DND-41 (cell line): ENCODE measurements around the gene RYR3.

ENCODE experiments used
- ATAC-seq: fragments of 200-7000 bp; cut with Tn5 transposase; 3 replicates; pipeline ENCODE4 v1.9.1; 2021; ENCODE audit warnings: low read depth; ENCODE audit not compliant: insufficient read depth
- DNase-seq: peaks from one replicate; pipeline ENCODE4 v3.0.0-alpha.2; 2020
- H2AFZ ChIP-seq: 2 replicates; pipeline ENCODE4 v1.6.0; 2012; ENCODE audit warnings: low read depth, low read length
- H3K27ac ChIP-seq: 2 replicates; pipeline ENCODE4 v1.5.1; 2012; ENCODE audit warnings: low read length, inconsistent platforms
- H3K27me3 ChIP-seq: fragments of 200-600 bp; sonication (generic); 2 replicates; pipeline ENCODE4 v1.6.0; 2012; ENCODE audit warnings: low read length, mild to moderate bottlenecking, inconsistent platforms; ENCODE audit not compliant: insufficient read depth, poor library complexity
- H3K36me3 ChIP-seq: 2 replicates; pipeline ENCODE4 v1.5.1; 2012; ENCODE audit warnings: low read length, inconsistent platforms; ENCODE audit not compliant: insufficient read depth
- H3K4me1 ChIP-seq: 2 replicates; pipeline ENCODE4 v1.5.1; 2012; ENCODE audit warnings: mild to moderate bottlenecking, low read length; ENCODE audit not compliant: insufficient read depth
- H3K4me2 ChIP-seq: 2 replicates; pipeline ENCODE4 v1.6.0; 2012; ENCODE audit warnings: mild to moderate bottlenecking, moderate library complexity, low read length, inconsistent platforms; ENCODE audit not compliant: insufficient read depth
- H3K4me3 ChIP-seq, 2 experiments: fragments of 200-600 bp in 1 of 2; shearing (Covaris generic) in 1 of 2; 2 replicates each; pipeline ENCODE4 v1.5.1; 2012 to 2016; ENCODE audit warnings: inconsistent platforms in 2 of 2, low read length in 2 of 2, mild to moderate bottlenecking in 2 of 2, low read depth in 1 of 2, moderate library complexity in 1 of 2
- H3K79me2 ChIP-seq: 2 replicates; pipeline ENCODE4 v1.6.0; 2012; ENCODE audit warnings: low read length, inconsistent platforms; ENCODE audit not compliant: insufficient read depth
- H3K9ac ChIP-seq: 2 replicates; pipeline ENCODE4 v1.6.0; 2012; ENCODE audit warnings: low read depth, mild to moderate bottlenecking, inconsistent platforms, low read length, moderate library complexity
- H3K9me3 ChIP-seq: 2 replicates; pipeline ENCODE4 v1.5.1; 2012; ENCODE audit warnings: low read length, moderate library complexity, mild to moderate bottlenecking, inconsistent platforms; ENCODE audit not compliant: insufficient read depth, severe bottlenecking
- H4K20me1 ChIP-seq: 2 replicates; pipeline ENCODE4 v1.6.0; 2012; ENCODE audit warnings: low read length; ENCODE audit not compliant: insufficient read depth
- EZH2 ChIP-seq: IDR thresholded peaks from 3 replicates; pipeline ENCODE4 v1.6.1; 2012; ENCODE audit warnings: borderline replicate concordance, low read depth, mild to moderate bottlenecking, moderate library complexity, low read length, inconsistent platforms; ENCODE audit not compliant: severe bottlenecking
- TF ChIP-seq, protein P1 (sequence below): IDR thresholded peaks from 2 replicates; pipeline ENCODE4 v1.5.1; 2012; ENCODE audit warnings: borderline replicate concordance, low read length, moderate library complexity, mild to moderate bottlenecking; ENCODE audit not compliant: poor library complexity, severe bottlenecking; ENCODE audit errors: extremely low read depth

RYR3 gene

DNA sequence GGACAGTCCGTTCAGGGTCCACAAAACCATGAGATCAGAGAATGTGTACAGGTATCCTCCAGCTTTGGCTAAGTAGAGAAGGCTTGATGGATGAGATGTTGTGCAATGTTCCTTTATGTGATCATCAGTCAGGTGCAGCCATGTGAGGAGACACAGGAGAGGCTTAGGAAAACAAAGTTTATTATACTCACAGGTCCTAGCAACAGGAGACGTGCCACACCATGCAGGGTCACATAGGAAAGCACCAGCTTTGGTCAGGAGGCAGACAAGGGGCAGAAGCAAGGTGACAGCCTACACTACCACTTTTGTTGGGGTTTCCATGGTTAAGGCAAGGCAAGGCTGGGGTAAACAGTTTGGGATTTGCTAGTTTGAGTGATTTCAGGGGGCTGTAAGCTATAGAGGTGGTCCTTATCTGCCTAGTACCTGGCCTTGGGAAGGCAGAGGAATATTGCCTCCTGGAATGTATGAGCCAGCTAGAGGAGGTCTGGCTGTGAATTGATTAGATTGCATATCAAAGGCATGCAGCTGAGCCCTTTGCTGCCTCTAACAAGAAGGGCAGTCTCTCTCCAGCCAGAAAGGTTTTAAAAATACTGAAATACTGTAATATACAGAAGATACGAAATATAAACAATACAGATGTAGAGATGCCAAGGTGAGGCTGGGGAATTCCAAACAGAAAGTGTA is 248.6 kb downstream of the RYR3 start:
- H3K79me2 ChIP-seq: no peaks in the 10 kb centered on the region
- no peaks in the 10 kb centered on the region for H4K20me1 ChIP-seq
- no peak overlapping the region for H3K27ac ChIP-seq
- H3K4me1 ChIP-seq: no peaks in the 10 kb centered on the region
- H3K27me3 ChIP-seq: peaks cover 3% of the 10 kb centered on the region
- H3K4me3 ChIP-seq: no peak overlapping the region
- TF ChIP-seq, protein P1, sequence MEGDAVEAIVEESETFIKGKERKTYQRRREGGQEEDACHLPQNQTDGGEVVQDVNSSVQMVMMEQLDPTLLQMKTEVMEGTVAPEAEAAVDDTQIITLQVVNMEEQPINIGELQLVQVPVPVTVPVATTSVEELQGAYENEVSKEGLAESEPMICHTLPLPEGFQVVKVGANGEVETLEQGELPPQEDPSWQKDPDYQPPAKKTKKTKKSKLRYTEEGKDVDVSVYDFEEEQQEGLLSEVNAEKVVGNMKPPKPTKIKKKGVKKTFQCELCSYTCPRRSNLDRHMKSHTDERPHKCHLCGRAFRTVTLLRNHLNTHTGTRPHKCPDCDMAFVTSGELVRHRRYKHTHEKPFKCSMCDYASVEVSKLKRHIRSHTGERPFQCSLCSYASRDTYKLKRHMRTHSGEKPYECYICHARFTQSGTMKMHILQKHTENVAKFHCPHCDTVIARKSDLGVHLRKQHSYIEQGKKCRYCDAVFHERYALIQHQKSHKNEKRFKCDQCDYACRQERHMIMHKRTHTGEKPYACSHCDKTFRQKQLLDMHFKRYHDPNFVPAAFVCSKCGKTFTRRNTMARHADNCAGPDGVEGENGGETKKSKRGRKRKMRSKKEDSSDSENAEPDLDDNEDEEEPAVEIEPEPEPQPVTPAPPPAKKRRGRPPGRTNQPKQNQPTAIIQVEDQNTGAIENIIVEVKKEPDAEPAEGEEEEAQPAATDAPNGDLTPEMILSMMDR: no peak
- no peak for TF ChIP-seq EZH2
- no peaks in the 10 kb centered on the region for H3K9me3 ChIP-seq
- H3K4me2 ChIP-seq: no peak overlapping the region
- no peaks in the 10 kb centered on the region for H3K36me3 ChIP-seq
- DNase-seq (no peak), ATAC-seq (no peak)
- no peak overlapping the region for H3K9ac ChIP-seq
- no peak overlapping the region for H2AFZ ChIP-seq

DNA sequence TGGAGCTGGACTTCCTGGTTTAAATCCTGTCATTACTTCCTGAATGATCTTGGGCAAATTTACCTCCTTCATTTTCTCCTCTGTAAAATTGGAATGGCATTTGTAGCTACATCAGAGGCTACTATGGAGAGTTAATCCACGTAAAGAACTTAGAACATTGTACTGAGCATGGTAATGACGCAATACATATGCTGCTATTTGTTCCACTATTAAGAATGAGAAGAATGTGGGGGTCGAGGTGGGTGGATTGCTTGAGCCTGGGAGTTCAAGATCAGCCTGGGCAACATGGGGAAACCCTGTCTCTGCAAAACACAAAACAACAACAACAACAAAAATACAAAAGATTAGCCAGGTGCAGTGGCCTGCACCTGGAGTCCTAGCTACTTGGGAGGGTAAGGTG is 250.6 kb downstream of the RYR3 start:
- Histone ChIP-seq H3K4me3 (no peak overlapping the region), H3K9ac (no peak overlapping the region), H3K4me2 (no peak overlapping the region), H3K36me3 (no peaks in the 10 kb centered on the region), H3K9me3 (no peaks in the 10 kb centered on the region), H3K79me2 (no peaks in the 10 kb centered on the region), H3K4me1 (no peaks in the 10 kb centered on the region), H4K20me1 (no peaks in the 10 kb centered on the region), H3K27ac (no peak overlapping the region), H2AFZ (no peak overlapping the region), H3K27me3 (peaks cover 3% of the 10 kb centered on the region)
- no peak for TF ChIP-seq EZH2
- TF ChIP-seq, protein P1: no peak
- DNase-seq (no peak), ATAC-seq (no peak)

DNA sequence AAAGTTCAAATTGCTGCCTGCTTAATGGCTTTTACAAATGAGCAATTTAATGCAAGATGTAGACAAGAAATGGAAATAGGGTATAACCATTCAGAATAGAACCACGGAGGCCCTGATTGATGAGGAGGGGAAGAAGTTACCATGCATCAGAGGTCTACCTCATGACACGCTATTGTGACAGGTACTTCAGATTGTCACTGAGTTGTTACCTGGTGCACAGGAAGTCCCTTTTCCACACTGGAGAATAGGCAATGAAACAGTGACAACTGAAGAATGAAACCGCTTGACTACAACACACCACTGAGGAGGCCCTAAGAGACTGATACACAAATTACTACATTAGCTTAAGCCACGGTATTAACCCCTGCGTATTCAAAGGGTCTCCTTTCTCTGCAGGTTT is 251.2 kb downstream of the RYR3 start:
- no peak for DNase-seq
- peaks cover 3% of the 10 kb centered on the region for H3K27me3 ChIP-seq
- TF ChIP-seq EZH2: no peak
- TF ChIP-seq, protein P1: no peak
- H3K4me2 ChIP-seq: no peak overlapping the region
- H3K27ac ChIP-seq: no peak overlapping the region
- no peaks in the 10 kb centered on the region for H3K4me1 ChIP-seq
- H3K9me3 ChIP-seq: no peaks in the 10 kb centered on the region
- H3K9ac ChIP-seq: no peak overlapping the region
- no peaks in the 10 kb centered on the region for H3K79me2 ChIP-seq
- no peaks in the 10 kb centered on the region for H4K20me1 ChIP-seq
- H3K4me3 ChIP-seq: no peak overlapping the region
- no peak for ATAC-seq
- H2AFZ ChIP-seq: no peak overlapping the region
- no peaks in the 10 kb centered on the region for H3K36me3 ChIP-seq
